Measurements from ENCODE around the gene DLX4.

DLX4 gene

GRCh38 chr17:50021681-50022370 lies 52.8 kb downstream of the DLX4 start:
- no peak for DNase-seq

GRCh38 chr17:50022463-50023130 lies 53.6 kb downstream of the DLX4 start:
- no peak for DNase-seq

- no peak for DNase-seq
Observed at GRCh38 chr17:50023520-50023919, 54.5 kb downstream of the DLX4 start.
